HUES64 (cell line): ENCODE data around the gene PCDHGA11.
"Not testable (repeated sequence)": the region's sequence is repeated elsewhere in the genome, so short reads cannot be mapped to it uniquely, and the experiment has no call there.

Experiments used
- H3K27ac ChIP-seq: 2 replicates; pipeline ENCODE4 v1.7.0; 2013; ENCODE audit warnings: low read depth, low read length, inconsistent platforms
- H3K27me3 ChIP-seq: 2 replicates; pipeline ENCODE4 v1.6.1; 2013; ENCODE audit warnings: mild to moderate bottlenecking, low read length; ENCODE audit not compliant: insufficient read depth
- H3K36me3 ChIP-seq: 2 replicates; pipeline ENCODE4 v1.6.1; 2013; ENCODE audit warnings: mild to moderate bottlenecking, low read length; ENCODE audit not compliant: insufficient read depth
- H3K4me1 ChIP-seq: 2 replicates; pipeline ENCODE4 v1.6.1; 2013; ENCODE audit warnings: mild to moderate bottlenecking, low read length, moderate library complexity; ENCODE audit not compliant: insufficient read depth
- H3K4me3 ChIP-seq: 2 replicates; pipeline ENCODE4 v1.5.1; 2013; ENCODE audit warnings: mild to moderate bottlenecking, low read length, moderate library complexity
- H3K9ac ChIP-seq: 2 replicates; pipeline ENCODE4 v1.6.1; 2013; ENCODE audit warnings: mild to moderate bottlenecking, low read depth, low read length
- H3K9me3 ChIP-seq: 2 replicates; pipeline ENCODE4 v1.6.1; 2013; ENCODE audit warnings: low read depth, low read length; ENCODE audit not compliant: insufficient read depth
- WGBS: fragments of 150-250, 120-280 bp; methylation state at CpG from one replicate; pipeline ENCODE4 v1.1.7; 2013; ENCODE audit warnings: missing lambda C conversion rate; 5-methylcytosine and 5-hydroxymethylcytosine counted together

The PCDHGA11 gene

DNA sequence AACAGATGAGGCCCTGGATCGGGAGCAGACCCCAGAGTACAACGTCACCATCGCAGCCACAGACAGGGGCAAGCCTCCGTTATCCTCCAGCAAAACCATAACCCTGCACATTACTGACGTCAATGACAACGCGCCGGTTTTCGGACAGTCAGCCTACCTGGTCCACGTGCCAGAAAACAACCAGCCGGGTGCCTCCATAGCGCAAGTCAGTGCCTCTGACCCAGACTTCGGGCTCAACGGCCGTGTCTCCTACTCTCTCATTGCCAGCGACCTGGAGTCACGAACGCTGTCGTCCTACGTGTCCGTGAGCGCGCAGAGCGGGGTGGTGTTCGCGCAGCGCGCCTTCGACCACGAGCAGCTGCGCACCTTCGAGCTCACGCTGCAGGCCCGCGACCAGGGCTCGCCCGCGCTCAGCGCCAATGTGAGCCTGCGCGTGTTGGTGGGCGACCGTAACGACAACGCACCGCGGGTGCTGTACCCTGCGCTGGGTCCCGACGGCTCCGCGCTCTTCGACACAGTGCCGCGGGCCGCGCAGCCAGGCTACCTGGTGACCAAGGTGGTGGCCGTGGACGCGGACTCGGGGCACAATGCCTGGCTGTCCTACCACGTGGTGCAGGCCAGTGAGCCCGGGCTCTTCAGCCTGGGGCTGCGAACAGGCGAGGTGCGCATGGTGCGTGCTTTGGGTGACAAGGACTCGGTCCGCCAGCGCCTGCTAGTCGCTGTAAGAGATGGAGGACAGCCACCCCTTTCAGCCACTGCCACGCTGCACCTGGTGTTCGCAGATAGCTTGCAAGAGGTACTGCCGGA lies 1.6 kb upstream of the PCDHGA11 start:
- Histone ChIP-seq H3K36me3 (peaks cover 50% of the 10 kb centered on the region; the same call in 1 of the 2 replicates), H3K9ac (no peak overlapping the region), H3K27ac (no peak overlapping the region), H3K27me3 (peaks cover 10% of the 10 kb centered on the region), H3K4me3 (0 out of 2 replicates have a peak overlapping the region, but pooled peaks have one; percentile 65), H3K4me1 (no peaks in the 10 kb centered on the region), H3K9me3 (peaks cover 57% of the 10 kb centered on the region)
- 97% methylated on average over 74 of the region's 74 CpGs for WGBS

DNA sequence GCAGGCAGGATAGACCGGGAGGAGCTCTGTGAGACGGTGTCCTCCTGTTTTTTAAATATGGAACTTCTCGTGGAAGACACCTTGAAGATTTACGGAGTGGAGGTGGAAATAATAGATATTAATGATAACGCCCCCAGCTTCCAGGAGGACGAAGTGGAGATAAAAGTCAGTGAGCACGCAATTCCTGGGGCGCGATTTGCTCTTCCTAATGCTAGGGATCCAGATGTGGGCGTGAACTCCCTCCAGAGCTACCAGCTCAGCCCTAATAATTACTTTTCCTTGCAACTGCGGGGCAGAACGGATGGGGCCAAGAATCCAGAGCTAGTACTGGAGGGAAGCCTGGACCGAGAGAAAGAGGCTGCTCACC lies 621 bp downstream of the PCDHGA11 start:
- Histone ChIP-seq H3K36me3 (peaks cover 64% of the 10 kb centered on the region; the same call in 1 of the 2 replicates), H3K4me3 (peak overlapping the region; percentile 57), H3K27ac (no peak overlapping the region), H3K4me1 (no peaks in the 10 kb centered on the region), H3K27me3 (peaks cover 10% of the 10 kb centered on the region), H3K9ac (peak overlapping the region; percentile 57; the same call in 1 of the 2 replicates), H3K9me3 (peaks cover 62% of the 10 kb centered on the region)
- 91% methylated on average over 13 of the region's 13 CpGs for WGBS

DNA sequence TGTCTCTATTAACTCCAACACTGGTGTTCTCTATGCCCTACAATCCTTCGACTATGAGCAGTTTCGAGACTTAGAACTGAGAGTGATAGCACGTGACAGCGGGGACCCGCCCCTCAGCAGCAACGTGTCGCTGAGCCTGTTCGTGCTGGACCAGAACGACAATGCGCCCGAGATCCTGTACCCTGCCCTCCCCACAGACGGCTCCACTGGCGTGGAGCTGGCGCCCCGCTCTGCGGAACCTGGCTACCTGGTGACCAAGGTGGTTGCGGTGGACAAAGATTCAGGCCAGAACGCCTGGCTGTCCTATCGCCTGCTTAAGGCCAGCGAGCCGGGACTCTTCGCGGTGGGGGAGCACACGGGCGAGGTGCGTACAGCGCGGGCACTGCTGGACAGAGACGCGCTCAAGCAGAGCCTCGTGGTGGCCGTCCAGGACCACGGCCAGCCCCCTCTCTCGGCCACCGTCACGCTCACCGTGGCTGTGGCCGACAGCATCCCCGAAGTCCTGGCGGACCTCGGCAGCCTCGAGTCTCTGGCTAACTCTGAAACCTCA lies 2.0 kb downstream of the PCDHGA11 start:
- Histone ChIP-seq H3K4me1 (no peaks in the 10 kb centered on the region), H3K4me3 (no peak overlapping the region), H3K27ac (no peak overlapping the region), H3K27me3 (peaks cover 10% of the 10 kb centered on the region), H3K36me3 (peaks cover 74% of the 10 kb centered on the region; the same call in 1 of the 2 replicates), H3K9ac (no peak overlapping the region), H3K9me3 (peaks cover 72% of the 10 kb centered on the region)
- 96% methylated on average over 42 of the region's 42 CpGs for WGBS

DNA sequence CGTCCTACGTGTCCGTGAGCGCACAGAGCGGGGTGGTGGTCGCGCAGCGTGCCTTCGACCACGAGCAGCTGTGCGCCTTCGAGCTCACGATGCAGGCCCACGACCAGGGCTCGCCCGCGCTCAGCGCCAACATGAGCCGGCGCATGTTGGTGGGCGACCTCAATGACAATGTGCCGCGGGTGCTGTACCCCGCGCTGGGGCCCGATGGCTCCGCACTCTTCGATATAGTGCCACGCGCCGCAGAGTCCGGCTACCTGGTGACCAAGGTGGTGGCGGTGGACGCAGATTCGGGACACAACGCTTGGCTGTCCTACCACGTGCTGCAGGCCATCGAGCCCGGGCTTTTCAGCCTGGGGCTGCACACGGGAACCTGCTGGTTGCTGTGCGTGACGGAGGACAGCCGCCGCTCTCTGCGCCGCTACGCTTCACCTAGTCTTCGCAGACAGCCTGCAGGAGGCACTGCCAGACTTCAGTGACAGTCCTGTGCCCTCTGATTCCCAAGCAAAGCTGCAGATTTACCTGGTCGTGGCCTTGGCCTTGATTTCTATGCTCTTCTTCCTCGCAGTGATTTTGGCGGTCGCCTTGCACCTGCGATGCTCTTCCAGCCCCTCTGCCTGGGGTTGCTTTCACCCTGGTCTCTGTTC lies 7.1 kb downstream of the PCDHGA11 start:
- peaks cover 65% of the 10 kb centered on the region for H3K9me3 ChIP-seq
- H3K27ac ChIP-seq: no peak overlapping the region
- H3K27me3 ChIP-seq: no peaks in the 10 kb centered on the region
- H3K9ac ChIP-seq: no peak overlapping the region
- H3K36me3 ChIP-seq: peaks cover 59% of the 10 kb centered on the region; the same call in 1 of the 2 replicates
- 97% methylated on average over 53 of the region's 53 CpGs for WGBS
- no peak overlapping the region for H3K4me3 ChIP-seq
- no peaks in the 10 kb centered on the region for H3K4me1 ChIP-seq

DNA sequence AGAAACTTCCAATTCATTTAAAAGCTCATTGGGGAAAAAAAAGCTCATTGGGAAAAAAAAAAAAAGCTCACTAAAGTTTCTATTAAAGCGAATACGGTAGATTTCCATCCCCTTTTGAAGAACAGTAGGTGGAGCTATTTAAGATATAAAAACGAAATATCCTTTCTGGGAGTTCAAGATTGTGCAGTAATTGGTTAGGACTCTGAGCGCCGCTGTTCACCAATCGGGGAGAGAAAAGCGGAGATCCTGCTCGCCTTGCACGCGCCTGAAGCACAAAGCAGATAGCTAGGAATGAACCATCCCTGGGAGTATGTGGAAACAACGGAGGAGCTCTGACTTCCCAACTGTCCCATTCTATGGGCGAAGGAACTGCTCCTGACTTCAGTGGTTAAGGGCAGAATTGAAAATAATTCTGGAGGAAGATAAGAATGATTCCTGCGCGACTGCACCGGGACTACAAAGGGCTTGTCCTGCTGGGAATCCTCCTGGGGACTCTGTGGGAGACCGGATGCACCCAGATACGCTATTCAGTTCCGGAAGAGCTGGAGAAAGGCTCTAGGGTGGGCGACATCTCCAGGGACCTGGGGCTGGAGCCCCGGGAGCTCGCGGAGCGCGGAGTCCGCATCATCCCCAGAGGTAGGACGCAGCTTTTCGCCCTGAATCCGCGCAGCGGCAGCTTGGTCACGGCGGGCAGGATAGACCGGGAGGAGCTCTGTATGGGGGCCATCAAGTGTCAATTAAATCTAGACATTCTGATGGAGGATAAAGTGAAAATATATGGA lies 9.7 kb downstream of the PCDHGA11 start, which contains the start of gene PCDHGA12:
PCDHGA12 (plus strand) TSS at position 176 of the 782 bp plus-strand sequence; CDS start at position 429, 253 bp downstream.
- H3K36me3 ChIP-seq: peaks cover 41% of the 10 kb centered on the region; the same call in 1 of the 2 replicates
- H3K4me3 ChIP-seq: no peak within 1 kb of the TSS
- no peaks in the 10 kb centered on the region for H3K4me1 ChIP-seq
- 97% methylated on average over 33 of the region's 33 CpGs for WGBS
- no peak within 1 kb of the TSS for H3K9ac ChIP-seq
- H3K27ac ChIP-seq: no peak within 1 kb of the TSS
- peaks cover 73% of the 10 kb centered on the region for H3K9me3 ChIP-seq
- H3K27me3 ChIP-seq: no peaks in the 10 kb centered on the region

DNA sequence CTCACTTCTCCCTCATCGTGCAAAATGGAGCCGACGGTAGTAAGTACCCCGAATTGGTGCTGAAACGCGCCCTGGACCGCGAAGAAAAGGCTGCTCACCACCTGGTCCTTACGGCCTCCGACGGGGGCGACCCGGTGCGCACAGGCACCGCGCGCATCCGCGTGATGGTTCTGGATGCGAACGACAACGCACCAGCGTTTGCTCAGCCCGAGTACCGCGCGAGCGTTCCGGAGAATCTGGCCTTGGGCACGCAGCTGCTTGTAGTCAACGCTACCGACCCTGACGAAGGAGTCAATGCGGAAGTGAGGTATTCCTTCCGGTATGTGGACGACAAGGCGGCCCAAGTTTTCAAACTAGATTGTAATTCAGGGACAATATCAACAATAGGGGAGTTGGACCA lies 10.4 kb downstream of the PCDHGA11 start:
- no peak overlapping the region for H3K4me3 ChIP-seq
- no peak overlapping the region for H3K9ac ChIP-seq
- H3K36me3 ChIP-seq: peaks cover 36% of the 10 kb centered on the region; the same call in 1 of the 2 replicates
- H3K27me3 ChIP-seq: no peaks in the 10 kb centered on the region
- peaks cover 68% of the 10 kb centered on the region for H3K9me3 ChIP-seq
- H3K4me1 ChIP-seq: no peaks in the 10 kb centered on the region
- WGBS: 98% methylated on average over 37 of the region's 37 CpGs
- no peak overlapping the region for H3K27ac ChIP-seq

DNA sequence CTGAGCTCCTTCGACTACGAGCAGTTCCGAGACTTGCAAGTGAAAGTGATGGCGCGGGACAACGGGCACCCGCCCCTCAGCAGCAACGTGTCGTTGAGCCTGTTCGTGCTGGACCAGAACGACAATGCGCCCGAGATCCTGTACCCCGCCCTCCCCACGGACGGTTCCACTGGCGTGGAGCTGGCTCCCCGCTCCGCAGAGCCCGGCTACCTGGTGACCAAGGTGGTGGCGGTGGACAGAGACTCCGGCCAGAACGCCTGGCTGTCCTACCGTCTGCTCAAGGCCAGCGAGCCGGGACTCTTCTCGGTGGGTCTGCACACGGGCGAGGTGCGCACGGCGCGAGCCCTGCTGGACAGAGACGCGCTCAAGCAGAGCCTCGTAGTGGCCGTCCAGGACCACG lies 11.5 kb downstream of the PCDHGA11 start:
- not testable (repeated sequence) for H3K4me3 ChIP-seq, H3K27me3 ChIP-seq, H3K4me1 ChIP-seq, H3K27ac ChIP-seq, H3K9ac ChIP-seq
- peaks cover 63% of the 10 kb centered on the region for H3K9me3 ChIP-seq
- WGBS: 97% methylated on average over 38 of the region's 38 CpGs
- H3K36me3 ChIP-seq: peaks cover 28% of the 10 kb centered on the region; the same call in 1 of the 2 replicates

DNA sequence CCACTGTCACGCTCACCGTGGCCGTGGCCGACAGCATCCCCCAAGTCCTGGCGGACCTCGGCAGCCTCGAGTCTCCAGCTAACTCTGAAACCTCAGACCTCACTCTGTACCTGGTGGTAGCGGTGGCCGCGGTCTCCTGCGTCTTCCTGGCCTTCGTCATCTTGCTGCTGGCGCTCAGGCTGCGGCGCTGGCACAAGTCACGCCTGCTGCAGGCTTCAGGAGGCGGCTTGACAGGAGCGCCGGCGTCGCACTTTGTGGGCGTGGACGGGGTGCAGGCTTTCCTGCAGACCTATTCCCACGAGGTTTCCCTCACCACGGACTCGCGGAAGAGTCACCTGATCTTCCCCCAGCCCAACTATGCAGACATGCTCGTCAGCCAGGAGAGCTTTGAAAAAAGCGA lies 11.9 kb downstream of the PCDHGA11 start:
- 96% methylated on average over 29 of the region's 29 CpGs for WGBS
- H3K4me1 ChIP-seq, H3K9ac ChIP-seq, H3K4me3 ChIP-seq, H3K27ac ChIP-seq, H3K27me3 ChIP-seq: not testable (repeated sequence)
- H3K9me3 ChIP-seq: peaks cover 60% of the 10 kb centered on the region
- H3K36me3 ChIP-seq: peaks cover 24% of the 10 kb centered on the region; the same call in 1 of the 2 replicates

DNA sequence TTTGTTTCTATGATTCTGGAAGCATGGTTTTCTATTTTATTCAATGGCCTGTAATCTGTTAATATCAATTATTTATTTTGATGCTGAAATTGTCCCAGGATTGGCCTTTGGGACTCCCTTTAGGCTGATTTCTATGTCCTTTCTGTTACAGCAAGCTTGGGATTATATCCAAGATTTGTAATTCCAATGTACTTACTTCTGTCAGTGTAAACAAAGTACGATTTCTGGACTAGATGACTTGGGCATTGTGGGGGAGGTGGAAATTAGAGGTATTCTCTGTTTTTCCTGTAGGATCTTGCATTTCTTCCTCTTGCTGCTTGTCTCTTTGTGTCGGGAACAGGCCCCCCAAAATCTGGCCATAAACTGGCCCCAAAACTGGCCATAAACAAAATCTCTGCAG lies 13.2 kb downstream of the PCDHGA11 start:
- 100% methylated on average over 2 of the region's 2 CpGs for WGBS
- no peak overlapping the region for H3K4me3 ChIP-seq
- no peaks in the 10 kb centered on the region for H3K4me1 ChIP-seq
- no peak overlapping the region for H3K9ac ChIP-seq
- H3K36me3 ChIP-seq: peaks cover 19% of the 10 kb centered on the region; the same call in 1 of the 2 replicates
- H3K9me3 ChIP-seq: peaks cover 50% of the 10 kb centered on the region
- no peaks in the 10 kb centered on the region for H3K27me3 ChIP-seq
- no peak overlapping the region for H3K27ac ChIP-seq

DNA sequence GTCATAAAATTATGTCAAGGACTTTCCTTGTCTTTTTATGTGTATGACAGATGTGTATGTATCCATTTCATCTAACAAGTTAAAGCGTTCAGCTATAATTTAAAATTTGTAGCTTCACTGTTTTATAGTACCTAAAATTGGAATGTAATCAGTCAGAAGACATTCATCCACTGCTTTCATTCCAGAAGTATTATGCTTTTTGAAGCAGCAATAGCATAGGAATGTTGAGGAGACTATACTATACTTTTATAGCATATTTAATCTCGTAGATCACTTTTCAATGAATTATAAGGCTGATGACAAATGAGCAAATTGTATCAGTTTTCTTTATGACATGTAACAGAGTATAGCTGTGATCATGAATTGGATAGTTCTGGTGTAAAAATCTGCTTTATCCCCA lies 16.4 kb downstream of the PCDHGA11 start:
- Histone ChIP-seq H3K9me3 (peaks cover 20% of the 10 kb centered on the region), H3K27me3 (no peaks in the 10 kb centered on the region), H3K4me1 (no peaks in the 10 kb centered on the region), H3K27ac (no peak overlapping the region), H3K36me3 (no peaks in the 10 kb centered on the region; the same call in 1 of the 2 replicates), H3K4me3 (no peak overlapping the region), H3K9ac (no peak overlapping the region)
- WGBS: no CpG with 5 or more reads among the region's 2 CpGs
